ENCODE measurements around the gene LHFPL2.

Gene LHFPL2

DNA sequence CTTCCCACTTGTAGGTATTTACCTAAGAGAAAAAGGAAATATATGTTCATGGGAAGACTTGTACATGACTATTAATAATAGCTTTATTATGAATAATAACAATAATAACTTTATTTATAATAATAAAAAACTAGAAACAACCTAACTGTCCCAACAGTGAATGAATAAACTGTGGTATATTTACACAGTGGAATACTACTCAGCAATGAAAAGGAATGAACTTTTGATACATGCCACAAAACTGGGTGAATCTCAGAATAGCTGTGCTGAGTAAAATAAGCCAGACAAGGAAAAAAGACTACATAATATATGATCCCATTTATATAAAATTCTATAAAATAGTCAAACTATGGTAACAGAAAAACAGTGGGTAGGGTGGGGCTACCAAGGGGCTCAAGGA, 199.5 kb downstream of the LHFPL2 start:
- no peak for DNase-seq (ENCODE audit: low read depth)

DNA sequence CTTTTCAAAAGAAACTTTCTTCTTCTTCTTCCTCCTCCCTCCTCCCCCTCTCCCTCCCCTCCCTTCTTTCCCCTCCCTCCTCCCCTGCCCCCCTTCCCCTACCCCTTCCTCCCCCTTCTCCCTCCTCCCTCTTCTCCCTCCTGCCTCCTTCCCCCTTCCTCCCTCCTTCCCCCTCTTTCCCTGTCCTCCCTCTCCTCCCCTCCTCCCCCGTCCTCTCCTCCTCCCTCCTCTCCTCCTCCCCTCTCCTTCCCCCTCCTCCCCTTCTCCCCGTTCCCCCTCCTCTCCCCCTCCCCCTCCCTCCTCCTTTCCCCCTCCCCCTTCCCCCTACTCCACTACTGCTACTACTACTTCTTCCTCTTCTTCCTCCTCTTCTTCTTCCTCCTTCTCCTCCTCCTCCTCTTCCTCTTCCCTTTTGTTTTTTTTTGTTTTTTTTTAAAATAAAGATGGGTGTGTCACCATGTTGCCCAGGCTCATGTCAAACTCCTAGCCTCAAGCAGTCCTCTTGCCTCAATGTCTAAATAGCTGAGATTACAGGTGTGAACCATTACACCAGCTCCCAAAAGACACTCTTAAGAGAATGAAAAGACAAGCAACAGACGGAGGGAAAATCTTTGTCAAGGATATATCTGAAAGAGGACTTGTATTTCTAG, 200.7 kb downstream of the LHFPL2 start:
- no peak for DNase-seq (ENCODE audit: low read depth)

Data from activated gamma-delta T cell treated with anti-CD3 and anti-CD28 coated beads, Interleukin-2, amount 50 U/mL, for 16 hours (primary cell).